ENCODE measurements around the gene VRK1.

- TF ChIP-seq, protein P1, sequence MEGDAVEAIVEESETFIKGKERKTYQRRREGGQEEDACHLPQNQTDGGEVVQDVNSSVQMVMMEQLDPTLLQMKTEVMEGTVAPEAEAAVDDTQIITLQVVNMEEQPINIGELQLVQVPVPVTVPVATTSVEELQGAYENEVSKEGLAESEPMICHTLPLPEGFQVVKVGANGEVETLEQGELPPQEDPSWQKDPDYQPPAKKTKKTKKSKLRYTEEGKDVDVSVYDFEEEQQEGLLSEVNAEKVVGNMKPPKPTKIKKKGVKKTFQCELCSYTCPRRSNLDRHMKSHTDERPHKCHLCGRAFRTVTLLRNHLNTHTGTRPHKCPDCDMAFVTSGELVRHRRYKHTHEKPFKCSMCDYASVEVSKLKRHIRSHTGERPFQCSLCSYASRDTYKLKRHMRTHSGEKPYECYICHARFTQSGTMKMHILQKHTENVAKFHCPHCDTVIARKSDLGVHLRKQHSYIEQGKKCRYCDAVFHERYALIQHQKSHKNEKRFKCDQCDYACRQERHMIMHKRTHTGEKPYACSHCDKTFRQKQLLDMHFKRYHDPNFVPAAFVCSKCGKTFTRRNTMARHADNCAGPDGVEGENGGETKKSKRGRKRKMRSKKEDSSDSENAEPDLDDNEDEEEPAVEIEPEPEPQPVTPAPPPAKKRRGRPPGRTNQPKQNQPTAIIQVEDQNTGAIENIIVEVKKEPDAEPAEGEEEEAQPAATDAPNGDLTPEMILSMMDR (IDR thresholded peaks at IDR 0.05; ENCODE audit: insufficient read depth, low read length, poor library complexity, severe bottlenecking), result no peak
- TF ChIP-seq EZH2phosphoT487 (conservative IDR thresholded peaks at IDR 0.05; ENCODE audit: low read length), result no peak
Observed at GRCh38 chr14:96930526-96930925, 133.3 kb downstream of the VRK1 start.
